ENCODE measurements around the gene ARHGEF4.

The ARHGEF4 gene, protein sequence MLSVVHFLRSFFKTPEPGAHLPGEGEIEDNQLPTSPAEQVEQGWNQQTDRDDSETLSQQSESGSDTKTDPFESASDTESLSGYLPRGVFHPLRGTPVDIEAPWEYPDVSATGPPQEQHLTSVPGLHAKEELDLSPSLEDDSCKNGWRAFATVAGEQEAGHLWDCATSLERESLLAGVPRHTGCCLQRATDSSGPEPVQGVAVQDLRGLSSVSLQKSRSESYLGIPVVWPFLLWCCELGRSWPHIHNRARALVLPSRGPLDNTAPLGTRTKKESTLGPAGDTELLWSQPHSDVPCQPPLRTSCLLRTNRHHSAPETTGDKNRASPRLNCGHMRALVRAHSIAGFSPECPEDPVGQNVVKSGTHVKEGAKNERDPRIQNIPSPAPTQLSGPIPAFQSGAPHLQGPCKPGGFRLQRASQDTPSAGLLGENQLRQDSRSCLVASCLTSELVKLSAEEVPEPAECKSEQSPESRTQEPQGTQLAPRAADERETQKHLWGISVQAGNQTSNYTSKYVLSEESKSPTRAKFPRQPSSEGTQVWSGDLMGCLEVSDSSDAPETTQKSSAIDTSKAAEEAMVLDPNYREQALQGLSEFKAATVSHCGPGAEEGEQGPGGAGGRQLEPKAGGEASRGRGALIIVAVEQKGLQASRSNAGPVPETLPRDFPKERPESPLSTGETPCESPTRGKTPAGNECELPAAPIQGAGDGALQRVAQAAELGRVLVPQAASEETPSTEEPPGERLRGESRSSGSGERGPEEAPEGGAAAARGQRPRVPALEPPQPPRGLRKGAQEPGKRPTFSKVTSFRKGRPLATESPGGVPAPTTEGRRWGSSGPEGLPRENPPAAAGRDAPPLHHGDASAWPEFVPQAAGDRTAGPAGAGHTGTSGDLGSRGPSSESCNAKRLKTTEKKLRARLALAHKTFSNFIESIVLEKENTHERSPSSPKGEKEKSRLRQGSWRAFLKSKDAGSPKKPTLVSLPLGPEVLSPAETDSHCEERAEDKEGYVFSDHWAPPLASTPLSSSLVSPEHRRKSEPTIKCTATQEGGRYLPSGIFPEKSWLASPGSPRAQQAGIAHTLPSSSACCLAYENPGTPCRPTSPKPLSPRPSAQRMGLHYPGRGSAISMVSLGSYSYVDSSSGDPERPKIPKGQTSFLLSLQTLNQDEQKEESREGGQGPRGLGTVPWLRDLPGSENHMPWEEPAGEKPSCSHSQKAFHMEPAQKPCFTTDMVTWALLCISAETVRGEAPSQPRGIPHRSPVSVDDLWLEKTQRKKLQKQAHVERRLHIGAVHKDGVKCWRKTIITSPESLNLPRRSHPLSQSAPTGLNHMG (N-terminal part only)

DNA sequence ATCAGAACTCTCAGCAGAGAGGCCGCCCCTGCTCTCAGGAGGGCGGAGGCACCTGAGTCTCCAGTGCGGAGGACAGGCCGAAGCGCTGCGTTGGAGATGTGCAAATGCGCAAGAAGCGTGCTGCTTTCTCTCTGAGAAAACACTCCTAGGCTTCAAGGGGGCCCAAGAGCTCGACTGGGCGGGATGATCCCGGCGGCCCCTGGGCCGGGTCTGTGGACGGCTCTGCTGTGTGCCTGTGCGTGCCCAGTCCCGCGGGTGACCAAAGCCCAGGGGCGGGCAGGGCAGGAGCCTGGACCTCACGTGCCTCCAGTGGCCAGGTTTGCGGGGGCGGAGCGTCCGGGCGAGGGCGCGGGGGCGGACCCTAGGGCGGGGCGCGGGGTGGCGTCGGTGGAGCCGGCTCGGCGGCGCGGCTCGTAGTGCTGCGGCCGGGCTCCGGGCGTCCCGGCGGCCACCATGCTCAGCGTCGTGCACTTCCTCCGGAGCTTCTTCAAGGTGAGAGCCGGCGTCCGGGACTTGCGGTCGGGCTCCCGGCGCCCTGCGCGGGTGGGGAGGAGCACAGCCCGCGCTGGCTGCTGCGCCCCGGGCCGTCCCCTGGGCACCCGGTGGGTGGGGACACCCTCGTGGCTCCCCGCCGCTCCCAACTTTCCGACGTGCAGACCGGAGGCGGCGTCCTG lies at the start of gene ARHGEF4:
ARHGEF4 (plus strand) TSS at position 414 of the 674 bp plus-strand sequence; CDS start at position 454, 40 bp downstream.
- DNase-seq (ENCODE audit: low read depth) = no peak

DNA sequence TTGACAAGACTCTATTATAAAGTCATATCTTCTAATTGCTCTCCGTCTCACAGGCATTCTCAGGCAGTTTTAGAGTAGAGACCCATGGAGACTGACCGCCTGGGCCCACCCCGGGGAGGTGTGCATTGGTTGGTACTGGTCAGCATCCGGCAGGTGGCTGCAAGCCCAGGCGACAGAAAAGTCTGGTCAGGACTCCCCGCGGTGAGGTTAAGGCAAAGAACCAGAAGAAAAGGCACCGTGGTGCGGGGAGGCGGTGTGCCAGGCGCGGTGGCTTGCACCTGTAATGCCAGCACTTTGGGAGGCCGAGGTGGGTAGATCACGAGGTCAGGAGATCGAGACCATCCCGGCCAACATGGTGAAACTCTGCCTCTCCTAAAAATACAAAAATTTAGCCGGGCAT lies 48.9 kb upstream of the ARHGEF4 start:
- no peak for DNase-seq (ENCODE audit: low read depth)

DNA sequence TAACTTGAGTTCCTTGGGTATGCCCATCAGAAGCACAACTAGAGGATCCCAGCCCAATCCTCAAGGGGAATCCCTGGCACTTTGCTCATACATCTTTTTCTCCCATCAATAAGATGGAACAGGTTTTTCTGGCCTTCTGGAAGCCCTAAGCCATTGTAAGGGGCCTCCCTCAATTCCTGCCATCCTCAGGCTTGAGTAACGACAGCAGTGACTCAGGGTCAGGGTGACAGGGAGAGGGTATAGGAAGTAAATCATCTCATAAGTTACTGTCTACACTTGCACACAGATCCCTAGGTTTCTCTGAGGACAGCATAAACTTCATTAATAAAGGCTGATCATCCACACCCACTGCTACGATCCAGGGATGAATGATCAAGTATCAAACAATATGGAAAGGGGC lies 46.4 kb upstream of the ARHGEF4 start:
- no peak for DNase-seq (ENCODE audit: low read depth)

DNA sequence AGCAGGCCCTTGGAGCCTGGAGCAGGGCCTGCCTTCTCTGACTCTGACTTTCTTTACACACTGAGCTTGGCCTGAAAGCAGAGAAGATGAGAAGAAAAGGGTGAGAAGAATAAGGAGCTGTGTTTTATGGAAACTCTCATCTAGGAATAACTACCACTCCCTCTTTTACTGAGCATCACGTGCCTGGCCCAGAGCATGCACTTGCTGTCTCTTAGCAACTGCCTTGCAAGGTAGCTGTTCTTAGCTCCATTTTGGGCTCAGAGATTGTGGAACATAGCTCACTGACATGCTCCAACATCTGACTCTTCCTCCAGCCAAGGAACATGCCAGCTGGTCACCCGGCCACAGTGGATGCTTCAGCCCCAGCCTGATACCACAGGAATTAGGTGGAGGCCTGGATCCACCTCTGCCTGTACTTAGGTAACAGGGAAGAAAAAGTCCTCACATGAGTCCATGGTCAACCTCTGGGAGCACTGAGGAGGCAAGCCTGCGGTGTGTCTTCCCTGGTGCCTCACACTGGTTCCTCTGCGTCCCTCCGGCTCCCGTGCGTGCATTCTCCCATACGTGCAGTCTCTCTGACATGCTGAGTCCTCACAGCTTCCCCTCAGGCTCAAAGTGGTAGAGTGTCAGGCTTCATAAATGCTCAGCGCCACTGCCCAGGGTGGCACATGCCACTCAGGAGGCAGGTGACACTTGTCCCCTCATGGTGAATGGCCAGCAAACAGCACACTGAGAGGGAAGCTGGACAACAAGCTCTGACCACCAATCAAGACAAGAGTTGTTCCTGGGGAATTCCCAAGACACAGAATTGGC lies 45.7 kb upstream of the ARHGEF4 start:
- no peak for DNase-seq (ENCODE audit: low read depth)

DNA sequence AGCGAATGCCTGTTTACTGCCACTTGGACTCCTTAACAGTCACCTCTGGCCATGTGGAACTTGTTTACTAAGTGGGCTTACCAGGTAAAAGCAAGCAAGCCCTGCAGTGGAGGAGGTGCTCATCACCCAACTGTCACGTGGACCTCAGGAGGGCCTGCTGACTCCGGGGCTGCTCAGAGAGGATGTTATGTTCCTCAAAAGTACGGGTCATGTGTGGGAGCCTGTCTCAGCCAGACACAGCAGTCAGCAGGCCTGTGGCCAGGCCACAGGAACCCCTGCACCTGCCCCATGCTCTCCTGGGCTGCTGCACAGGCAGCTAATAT lies 45.1 kb upstream of the ARHGEF4 start:
- DNase-seq (ENCODE audit: low read depth) = no peak

DNA sequence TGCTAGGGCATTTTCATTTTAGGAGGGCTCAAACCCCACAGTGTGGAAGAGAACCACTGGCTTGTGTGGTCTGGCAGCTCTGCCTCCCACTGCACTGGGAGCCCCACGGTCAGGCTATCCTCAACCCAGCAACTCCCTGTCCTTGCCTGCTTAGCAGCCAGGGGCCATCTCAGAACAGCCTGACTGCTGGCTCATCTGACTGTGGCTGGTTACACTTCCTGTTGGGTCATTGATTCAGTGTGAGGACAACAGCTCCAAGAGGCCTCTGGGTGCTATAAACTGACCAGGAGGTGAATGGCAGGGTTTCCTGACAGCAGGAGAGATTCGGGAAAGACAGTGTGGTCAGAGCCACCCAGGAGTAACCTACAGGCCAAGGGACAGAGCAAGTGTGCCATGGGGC lies 41.3 kb upstream of the ARHGEF4 start:
- DNase-seq (ENCODE audit: low read depth) = no peak

DNA sequence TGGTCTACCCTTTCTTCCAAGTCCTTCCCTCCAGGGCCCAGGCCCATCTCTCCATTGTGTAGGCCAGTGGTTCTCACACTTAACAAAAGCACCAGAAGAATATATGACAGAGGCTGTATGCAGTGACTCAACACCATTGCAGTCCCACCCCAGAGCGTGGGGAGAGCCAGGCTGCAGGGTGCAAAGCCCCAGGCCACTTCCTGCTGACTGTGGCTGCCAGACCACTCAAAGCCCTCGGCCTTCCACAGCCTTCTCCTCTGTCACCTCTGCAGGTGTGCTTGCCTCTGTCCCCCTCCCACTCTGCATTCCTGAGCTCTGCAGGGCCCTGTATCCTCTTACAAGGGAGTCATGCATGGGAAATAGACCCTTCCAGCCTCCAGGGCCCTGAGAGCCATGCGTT lies 40.4 kb upstream of the ARHGEF4 start:
- no peak for DNase-seq (ENCODE audit: low read depth)

DNA sequence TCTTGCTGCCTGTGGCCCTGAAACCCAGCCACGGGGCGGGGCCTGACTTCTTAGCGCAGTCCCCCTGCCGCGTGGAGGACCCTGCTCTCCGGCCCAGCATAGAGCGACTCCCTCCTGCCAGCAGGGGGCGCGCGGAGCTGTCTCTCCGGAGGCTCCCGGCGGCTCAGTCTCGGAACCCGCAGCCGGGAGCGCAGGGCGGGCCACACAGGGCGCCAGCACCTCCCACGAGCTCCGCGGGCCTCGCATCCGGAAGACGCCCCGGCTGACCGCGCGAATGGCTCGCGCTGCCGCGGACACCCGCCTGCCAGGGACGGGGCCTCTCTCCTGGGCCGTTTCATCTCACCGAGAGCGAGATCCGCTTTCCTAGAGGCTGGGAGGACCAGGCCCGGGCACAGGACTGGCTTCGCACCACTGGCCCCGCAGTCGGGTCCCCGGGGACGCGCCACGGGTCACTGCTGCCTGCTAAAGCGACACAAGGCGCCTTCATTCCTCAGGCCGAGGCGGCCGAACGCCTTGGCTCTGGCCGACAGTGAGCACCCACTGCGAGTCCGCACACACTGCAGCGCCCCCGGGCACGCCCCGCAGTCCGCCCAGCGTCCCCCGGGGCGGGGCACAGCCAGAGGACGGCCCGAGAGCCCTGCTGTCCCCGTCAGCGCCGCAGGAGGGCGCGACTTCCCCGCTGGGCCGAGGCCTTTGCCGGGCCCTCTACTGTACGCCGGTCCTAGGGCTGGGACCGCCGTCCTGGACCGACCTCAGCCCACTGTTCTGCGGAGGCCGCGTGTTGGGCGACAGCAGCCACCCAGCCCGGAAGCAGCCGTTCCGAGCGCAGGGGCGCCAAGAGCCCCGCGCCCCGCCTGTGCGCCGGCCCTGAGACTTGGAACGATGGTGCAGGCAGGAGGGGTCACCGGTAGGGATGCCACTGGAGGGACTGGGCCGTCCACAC lies 39.0 kb upstream of the ARHGEF4 start:
- no peak for DNase-seq (ENCODE audit: low read depth)

DNA sequence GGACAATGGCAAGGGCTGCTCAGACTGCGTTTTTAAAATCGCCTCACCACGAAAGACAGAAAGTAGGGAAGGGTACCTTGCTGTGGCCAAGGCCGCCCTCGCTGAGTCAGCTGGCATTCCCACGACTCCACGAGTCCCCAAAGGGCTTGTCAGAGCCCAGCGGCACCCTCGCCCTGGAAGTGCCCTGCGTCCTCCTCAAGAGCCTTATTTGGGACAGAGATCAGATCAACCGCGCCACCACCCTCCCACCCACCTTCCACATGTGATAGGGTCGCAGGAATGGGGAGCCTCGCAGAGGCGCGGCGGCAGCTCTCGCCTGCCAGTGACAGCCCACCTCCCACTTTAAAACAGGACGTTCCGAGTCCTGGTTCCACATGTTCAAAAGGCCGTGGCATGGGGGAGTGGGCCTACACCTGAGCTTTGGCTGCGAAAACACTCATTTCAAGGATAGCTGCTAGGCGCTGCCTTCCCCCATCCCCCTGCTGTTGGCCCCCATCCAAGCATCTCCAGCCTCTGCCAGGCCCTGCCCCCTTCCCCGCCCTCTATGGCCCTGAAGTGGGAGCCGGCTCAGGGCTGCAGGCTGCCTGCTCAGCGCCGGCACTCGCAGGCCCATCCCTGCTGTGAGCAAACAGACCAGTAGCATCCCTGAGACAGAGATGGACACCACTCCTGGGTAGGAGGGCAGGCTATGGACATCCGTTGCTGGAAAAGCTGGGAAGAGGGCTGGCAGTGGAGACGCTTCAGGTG lies 38.1 kb upstream of the ARHGEF4 start:
- DNase-seq (ENCODE audit: low read depth) = no peak

DNA sequence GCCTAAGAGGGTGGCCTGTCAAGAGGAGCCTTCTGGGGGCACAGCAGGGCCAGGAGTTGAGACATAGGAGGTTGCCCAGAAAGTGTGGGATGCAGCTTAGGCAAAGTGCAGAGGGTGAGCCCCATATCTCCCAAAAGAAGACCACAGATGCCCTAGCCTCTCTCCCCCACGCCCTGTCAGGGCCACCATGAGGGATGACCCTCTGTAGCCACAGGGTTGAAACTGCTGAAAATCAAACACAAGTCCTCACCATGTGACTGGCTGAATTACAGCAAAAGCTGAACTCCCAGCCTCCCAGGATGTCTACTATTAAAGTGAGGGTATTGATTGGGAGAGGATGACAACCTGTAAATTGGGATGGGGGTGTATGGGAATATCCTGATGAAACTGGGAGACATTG lies 37.4 kb upstream of the ARHGEF4 start:
- DNase-seq (ENCODE audit: low read depth) = no peak

DNA sequence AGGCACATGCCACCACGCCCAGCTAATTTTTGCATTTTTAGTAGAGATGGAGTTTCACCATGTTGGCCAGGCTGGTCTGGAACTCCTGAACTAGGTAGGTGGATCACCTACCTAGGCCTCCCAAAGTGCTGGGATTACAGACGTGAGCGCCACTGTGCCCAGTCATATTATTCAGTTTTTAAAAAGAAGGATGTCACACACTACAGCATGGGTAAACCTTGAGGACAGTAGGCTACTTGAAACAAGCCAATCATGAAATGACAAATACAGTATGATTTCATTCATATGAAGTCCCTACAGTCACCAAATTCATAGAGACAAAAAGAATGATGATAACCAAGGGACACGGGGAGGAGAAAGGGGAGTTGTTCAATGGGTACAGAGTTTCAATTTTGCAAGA lies 31.1 kb upstream of the ARHGEF4 start:
- no peak for DNase-seq (ENCODE audit: low read depth)

DNA sequence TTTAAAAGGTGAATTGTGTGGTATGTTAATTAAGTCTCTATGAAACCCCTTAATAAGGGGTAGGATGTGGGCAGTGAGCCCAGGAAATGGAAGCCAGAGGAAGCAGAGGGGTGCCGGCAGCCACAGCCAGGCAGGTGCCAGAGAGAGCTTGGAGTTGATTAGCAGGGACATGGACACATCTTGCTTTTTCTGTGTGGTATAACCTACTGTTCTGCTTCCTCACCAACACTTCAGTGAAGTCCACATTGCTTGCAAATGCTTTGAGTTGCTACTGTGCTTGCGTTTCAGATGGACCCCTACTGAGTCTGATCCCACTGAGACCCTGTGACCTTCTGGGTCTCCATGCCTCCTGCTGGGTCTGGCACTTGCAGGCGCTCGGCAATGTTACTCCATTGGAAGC lies 30.3 kb upstream of the ARHGEF4 start:
- no peak for DNase-seq (ENCODE audit: low read depth)

DNA sequence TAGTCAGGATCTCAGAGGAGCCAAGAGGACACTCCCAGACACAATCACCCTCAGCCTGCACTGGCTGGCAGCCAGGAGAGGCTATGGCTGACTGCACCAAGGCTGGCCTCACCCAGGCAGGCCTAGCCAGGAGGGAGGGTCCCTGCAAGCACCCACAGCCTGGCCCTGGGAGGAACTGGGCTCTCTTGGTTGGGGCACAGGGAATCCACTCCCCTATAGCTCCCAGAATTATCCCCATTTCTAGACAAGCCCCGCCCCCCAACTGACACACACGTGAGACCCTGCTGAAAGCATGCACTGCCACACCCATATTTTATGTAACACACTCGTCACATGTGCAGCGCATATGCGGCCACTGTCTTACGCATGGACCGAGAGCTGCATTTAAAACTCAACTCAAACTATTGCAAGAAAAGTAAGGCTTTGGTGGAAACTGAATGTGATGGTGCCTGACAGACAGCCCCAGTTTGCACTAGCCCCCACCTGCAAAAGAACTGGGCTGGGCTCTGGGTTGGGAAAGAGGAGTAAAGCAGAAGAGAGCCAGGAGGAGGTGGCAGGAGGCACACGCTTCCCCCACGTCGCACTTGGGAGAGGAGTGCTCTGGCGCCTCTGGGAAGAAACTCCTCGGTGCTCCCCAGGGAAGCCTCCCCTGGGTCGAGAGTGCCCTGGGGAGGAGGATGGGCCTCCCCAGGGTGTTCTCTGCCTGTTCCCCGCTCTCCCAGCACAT lies 28.9 kb upstream of the ARHGEF4 start:
- DNase-seq (ENCODE audit: low read depth) = no peak

DNA sequence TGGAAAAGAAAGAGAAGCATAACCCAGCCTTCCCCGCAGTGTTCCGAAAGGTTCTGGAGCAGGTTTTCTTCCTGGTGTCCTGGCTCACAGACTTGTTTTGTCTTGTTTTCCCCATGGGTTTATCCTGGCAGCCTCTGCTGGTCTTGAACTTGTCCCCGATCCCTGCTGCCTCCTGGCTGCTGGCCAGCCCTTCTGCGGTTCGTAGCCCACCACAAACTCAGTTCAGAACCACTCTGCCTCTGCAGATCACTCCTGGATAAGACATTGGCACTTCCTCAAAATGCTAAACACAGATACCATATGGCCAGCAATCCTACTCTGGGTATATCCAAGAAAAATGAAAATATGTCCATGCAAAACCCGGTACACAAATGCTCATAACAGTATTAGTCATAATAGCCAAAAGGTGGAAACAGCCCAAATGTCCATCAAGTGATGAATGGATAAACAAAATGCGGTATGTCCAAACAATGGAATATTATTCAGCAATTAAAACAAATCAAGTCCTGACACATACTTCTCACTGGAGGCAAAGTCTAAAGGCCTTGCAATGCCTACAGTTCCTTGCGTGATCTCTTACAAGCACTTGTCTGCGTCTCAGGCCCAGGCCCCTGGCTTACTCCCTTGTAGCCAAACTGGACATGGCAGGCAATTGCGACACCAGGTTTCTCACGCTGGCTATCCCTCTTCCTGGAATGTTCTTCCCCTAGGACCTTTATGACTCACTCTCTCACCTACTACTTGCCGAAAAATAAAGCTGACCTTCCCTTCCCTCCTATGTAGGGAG lies 28.0 kb upstream of the ARHGEF4 start:
- no peak for DNase-seq (ENCODE audit: low read depth)

DNA sequence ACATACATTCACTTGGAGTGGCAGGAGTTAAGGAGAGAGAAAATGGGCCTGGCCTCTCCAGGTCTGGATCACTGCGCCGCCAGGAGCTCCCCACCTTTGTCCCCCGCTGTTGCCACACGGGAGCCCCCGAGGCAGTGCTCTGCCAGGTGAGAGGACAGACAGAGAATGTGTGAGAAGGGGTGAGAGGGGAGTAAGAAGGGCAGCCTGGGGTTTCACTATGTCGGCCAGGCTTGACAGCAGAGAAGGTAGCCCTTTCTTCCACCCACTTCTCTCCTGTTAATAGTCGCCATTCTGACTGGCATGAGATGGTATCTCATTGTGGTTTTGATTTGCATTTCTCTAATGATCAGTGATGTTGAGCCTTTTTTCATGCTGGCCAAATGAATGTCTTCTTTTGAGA lies 26.2 kb upstream of the ARHGEF4 start:
- DNase-seq (ENCODE audit: low read depth) = no peak

DNA sequence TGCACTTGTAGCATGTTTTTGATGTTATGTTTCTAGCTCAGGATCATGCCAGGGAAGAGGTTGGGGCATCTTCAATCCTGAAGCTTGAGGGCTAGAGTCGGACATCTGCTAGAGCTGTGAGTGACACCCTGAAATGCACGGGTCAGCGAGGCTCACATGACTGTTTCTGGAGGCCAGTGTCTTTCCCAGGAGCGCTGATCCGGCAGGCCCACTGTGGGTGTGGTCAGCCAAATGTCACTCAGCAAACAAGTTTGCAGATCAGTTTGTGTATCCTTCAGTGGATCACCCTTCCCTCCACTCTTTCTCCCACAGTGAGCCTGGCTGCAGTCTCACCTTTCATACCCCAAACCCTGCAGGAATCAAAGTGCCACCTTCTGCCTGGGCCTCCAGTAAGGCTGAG lies 23.0 kb upstream of the ARHGEF4 start:
- DNase-seq (ENCODE audit: low read depth) = no peak

DNA sequence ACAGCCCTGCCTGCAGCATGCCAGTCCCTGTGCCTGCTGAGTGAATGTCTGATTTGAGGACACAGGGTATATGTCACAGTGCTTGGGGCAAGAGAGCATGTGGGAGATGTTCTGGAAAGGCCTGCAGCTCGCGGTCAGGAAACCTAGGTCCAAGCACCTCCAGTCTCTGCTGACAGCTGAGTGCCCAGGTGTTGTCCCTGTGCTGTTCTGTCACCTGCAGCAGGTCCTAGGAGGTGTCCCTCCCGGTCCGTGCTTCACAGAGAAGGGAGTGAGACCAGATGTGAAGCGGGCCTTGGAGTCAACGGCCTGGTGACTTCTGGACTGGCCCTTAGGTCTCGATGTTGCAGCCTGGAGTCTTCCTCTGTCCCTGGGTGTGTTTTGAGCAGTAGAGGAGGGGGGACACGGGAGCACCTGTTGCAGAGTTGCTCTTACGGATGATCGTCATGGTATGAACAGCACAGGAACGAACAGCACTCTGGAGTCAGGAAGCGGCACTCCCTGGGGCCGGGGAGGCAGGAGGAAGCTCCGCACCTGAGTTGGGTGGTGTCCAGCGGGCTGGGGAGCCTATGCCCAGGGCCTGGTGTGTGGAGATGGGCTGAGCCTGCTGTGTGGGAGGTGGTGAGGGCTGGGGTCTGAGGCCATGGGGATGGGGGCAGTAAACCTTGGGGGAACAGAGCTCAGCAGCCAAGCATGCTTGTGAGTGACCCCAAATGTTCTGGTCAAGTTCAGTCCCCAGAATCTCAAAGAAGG lies 21.6 kb upstream of the ARHGEF4 start:
- DNase-seq (ENCODE audit: low read depth) = no peak

All from HS-27A (cell line).